VCaP (cell line): ENCODE measurements around the gene SCAMP2.

Experiments
- H3K27ac ChIP-seq: fragments of 450-650 bp; 2 replicates; pipeline ENCODE4 v1.5.1; 2017
- TF ChIP-seq, protein P1 (sequence below): fragments of 450-650 bp; conservative IDR thresholded peaks from 2 replicates; pipeline ENCODE4 v1.5.1; 2017; ENCODE audit warnings: mild to moderate bottlenecking, moderate library complexity

SCAMP2 gene

DNA sequence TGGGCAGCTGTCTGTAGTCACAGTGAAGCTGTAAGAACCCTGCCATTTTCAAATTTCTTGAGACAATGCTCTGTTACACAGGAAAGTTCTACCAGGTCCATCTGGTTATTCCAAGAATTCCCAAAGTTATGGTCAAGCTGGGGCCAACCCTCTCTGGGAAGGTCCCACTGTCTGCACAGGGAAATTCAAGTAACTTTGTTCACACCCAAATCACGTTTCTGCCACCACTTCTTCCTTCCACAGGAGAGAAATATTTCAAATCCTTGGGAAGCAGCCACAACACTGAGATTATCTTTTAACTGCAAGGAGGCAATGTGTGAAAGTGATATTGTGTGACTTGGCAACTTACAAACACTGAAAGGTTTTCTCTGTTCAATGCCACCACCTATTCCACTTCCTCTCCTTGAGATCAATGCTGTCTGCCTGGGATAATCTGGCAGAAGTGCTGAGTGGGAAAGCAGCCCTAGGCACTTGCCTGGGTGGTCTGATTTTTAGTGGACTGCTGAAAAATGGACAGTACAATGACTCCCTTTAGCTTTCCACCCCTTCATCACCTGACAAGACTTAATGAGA is 5.6 kb downstream of the SCAMP2 start:
- H3K27ac ChIP-seq = no peak overlapping the region
- TF ChIP-seq, protein P1, sequence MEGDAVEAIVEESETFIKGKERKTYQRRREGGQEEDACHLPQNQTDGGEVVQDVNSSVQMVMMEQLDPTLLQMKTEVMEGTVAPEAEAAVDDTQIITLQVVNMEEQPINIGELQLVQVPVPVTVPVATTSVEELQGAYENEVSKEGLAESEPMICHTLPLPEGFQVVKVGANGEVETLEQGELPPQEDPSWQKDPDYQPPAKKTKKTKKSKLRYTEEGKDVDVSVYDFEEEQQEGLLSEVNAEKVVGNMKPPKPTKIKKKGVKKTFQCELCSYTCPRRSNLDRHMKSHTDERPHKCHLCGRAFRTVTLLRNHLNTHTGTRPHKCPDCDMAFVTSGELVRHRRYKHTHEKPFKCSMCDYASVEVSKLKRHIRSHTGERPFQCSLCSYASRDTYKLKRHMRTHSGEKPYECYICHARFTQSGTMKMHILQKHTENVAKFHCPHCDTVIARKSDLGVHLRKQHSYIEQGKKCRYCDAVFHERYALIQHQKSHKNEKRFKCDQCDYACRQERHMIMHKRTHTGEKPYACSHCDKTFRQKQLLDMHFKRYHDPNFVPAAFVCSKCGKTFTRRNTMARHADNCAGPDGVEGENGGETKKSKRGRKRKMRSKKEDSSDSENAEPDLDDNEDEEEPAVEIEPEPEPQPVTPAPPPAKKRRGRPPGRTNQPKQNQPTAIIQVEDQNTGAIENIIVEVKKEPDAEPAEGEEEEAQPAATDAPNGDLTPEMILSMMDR = no peak

DNA sequence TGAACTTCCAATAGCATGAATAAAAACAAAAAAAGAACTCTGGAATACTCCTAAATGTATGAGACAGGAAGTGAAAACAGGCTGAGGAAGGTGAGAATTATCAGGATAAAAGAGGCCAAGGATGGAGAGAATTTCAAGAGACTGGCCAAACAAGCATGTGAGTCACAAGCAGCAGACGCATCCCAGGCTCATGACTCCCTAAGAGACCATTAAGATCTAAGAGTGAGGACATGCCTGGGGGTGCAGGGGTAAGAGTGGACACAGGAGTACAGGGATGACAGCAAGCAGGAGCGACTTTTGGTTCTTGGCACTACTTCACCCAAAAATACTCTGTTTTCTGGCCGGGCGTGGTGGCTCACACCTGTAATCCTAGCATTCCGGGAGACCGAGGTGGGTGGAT is 7.1 kb downstream of the SCAMP2 start:
- TF ChIP-seq, protein P1 = no peak
- H3K27ac ChIP-seq = no peak overlapping the region

DNA sequence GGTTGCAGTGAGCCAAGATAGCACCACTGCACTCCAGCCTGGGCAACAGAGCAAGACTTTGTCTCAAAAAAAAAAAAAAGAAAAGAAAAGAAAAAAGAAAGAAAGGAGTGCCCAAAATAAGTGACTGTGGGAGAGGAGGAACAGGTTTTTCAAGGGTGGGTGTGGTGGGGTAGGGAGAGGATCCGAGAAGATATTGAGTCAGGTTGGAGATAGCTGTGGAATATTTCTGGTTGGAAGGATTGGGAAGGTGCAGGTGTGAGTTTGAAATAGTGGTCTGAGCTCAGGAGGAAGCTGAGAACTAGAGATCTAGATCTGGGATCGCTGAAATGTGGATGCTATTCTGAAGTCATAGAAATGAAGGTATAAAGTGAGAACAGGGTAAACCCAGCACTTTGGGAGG is 7.8 kb downstream of the SCAMP2 start:
- TF ChIP-seq, protein P1 = no peak
- H3K27ac ChIP-seq = no peak overlapping the region

DNA sequence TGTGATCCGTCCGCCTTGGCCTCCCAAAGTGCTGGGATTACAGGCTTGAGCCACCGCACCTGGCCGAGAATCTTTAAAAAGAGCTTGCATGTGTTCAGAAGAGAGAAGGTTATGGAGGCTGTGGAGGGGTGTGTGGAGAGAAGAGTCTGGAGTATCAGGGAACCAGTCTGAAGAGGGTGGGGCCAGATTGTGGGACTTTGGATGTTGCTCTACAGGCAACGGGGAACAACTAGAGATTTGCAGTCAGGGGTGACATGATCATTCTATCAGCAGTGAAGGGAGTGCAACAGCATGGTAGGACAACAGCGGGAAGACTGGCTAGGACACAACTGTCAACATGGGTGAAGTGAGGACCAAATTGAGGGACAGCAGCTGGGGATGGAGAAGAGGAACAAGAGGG is 8.9 kb downstream of the SCAMP2 start:
- TF ChIP-seq, protein P1 = no peak
- H3K27ac ChIP-seq = no peak overlapping the region

DNA sequence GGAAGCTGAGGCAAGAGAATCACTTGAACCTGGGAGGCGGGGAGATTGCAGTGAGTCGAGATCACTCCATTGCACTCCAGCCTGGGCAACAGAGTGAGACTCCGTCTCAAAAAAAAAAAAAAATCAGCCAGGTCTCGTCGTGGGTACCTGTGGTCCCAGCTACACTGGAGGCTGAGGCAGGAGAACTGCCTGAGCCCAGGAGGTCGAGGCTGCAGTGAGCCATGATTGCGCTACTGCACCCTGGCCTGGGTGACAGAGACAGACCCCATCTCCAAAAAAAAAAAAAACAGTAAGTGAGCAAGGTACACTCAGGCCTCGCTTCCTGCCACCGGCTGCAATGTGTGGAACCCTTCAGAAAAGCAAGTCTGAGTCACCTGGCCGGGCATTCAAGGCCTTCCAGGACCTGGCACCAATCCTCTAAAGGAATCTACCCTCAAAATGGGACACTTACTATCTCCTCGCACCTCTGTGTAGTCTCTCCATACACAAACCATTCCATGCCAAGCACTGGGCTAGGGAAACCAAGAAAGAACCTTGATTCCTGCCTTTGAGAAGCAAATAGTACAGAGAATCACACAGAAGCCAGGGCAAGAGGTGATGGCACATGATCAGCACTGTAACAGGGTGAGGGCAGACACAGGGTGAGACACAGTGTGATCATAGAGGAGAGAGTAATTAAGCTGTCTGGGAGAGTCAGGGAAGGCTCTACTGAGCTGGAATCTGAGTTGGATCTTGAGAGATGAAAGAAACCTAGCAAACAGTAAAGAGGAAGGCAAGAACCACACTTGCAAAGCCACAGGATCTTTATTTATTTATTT is 9.7 kb downstream of the SCAMP2 start:
- no peak overlapping the region for H3K27ac ChIP-seq
- TF ChIP-seq, protein P1 = no peak

DNA sequence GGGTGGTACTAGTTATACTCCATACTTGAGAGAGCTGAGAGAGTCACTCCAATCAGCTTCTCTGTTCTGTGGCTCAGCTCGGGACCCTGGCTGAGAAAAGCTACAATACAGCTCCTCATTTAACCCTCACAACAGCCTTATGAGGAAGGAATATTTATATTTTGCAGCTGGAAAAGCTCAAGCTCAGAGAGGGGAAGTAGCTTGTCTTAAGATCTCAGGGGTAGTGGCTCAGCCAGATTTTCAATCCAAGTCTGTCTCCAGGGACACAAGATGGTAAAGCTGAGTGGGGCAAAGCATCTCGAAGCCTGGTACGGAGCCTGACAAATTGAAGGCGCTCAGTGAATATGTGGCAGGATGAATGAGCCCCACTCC is 14.8 kb downstream of the SCAMP2 start:
- peak overlapping the region; percentile 71 for H3K27ac ChIP-seq
- TF ChIP-seq, protein P1 = no peak

DNA sequence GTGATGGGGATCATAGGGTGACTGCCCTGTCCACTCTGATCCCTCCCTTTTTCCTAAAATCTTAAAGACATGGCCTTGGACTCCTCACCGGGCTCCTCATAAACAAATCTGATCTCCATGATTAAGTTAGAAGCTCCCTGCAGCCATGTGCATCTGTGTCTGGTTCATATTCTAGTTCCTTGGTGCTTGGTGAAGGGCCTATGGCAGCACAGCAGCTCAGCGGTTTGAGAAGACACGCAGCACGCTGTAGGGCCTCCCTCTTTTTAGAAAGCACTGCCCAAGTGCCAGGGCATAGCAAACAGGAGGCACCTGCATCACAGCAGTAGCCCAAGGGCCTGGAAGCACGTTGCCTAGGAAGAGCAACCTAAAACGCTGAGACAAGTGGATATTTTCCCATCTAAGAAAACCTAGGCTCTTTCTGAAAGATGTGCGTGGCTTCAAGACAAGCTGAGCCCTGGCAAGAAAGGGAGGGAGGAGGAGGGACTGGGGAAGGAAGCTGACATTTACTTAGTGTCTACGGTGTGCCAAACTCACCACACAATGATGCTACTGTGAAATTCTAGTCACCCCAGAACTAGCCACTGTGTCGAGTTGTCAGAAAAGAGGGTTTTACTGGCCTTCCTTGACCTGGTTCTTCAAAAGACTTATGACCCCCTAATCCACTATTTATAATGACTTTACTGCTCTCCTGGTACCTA is 15.3 kb downstream of the SCAMP2 start:
- TF ChIP-seq, protein P1 = no peak
- H3K27ac ChIP-seq = peak overlapping the region; percentile 71
